AG04449 (cell line): ENCODE measurements around the gene KDM1B.

ENCODE experiments used
- CTCF ChIA-PET: fragments of 350-600 bp; formaldehyde crosslinking; extraction: SDS; loops from one replicate; lab custom pipeline; 2021; ENCODE audit warnings: antibody characterized with exemption; lab: Yijun Ruan, JAX
- POLR2A ChIA-PET: fragments of 400-600, 350-600 bp; formaldehyde crosslinking; extraction: SDS; loops from one replicate; lab custom pipeline; 2020; ENCODE audit warnings: antibody characterized with exemption, inconsistent platforms; lab: Yijun Ruan, JAX
- DNase-seq: peaks from one replicate; pipeline ENCODE4 v3.0.0-alpha.2; 2010; ENCODE audit warnings: low read depth, low spot score
- H3K4me3 ChIP-seq: 2 replicates; pipeline ENCODE4 v1.5.1; 2011; ENCODE audit warnings: low read depth, mild to moderate bottlenecking, control low read depth, low read length
- CTCF ChIP-seq: IDR thresholded peaks from one replicate; pipeline ENCODE4 v1.5.1; 2011; ENCODE audit warnings: mild to moderate bottlenecking, moderate library complexity, low read length, control low read depth, inconsistent platforms; ENCODE audit not compliant: insufficient read depth; ENCODE audit errors: missing control alignments

Gene KDM1B

DNA sequence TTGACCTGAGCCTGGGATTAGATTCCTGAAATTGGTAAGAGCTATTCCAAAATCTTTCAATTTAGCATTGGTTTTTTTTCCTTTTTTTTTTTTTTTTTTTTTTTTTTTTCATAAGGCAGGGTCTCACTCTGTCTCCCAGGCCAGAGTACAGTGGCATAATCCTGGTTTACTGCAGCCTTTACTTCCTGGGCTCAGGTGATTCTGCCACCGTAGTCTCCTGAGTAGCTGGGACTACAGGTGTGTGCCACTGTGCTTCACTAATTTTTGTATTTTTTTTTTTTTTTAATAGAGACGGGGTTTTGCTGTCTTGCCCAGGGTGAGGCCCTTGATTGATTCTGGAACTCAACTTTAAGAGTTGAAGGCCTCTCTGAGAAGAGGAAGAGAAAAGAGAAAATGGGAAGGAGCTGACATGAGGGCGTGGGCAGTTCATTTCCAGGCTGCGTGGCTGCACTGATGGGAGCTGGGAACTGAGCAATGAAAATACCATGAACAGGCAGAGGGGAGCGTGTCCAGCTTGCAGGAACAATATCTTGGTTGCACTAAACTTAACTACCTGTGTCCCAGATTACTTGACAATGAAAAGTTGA lies 24.6 kb downstream of the KDM1B start:
- CTCF ChIA-PET: no interaction called here
- H3K4me3 ChIP-seq: no peak overlapping the region
- POLR2A ChIA-PET: no interaction called here
- TF ChIP-seq CTCF: no peak
- no peak for DNase-seq

DNA sequence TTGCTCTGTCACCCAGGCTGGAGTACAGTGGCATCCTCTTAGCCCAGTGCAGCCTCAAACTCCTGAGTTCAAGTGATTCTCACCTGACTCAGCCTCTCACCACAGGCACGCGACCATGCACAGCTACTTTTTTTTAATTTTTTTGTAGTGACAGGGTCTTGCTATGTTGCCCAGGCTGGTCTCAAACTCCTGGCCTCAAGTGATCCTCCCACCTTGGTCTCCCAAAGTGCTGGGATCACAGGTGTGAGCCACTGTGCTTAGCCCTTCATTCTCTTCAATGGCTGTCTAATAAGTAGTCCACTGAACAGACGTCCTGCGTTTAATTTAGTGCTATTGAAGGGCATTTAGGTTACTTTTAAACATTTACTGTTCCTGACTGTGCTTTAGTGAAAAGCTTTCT lies 27.3 kb downstream of the KDM1B start:
- no peak for DNase-seq
- ChIA-PET CTCF (no interaction called here), POLR2A (no interaction called here)
- H3K4me3 ChIP-seq: no peak overlapping the region
- TF ChIP-seq CTCF: no peak

DNA sequence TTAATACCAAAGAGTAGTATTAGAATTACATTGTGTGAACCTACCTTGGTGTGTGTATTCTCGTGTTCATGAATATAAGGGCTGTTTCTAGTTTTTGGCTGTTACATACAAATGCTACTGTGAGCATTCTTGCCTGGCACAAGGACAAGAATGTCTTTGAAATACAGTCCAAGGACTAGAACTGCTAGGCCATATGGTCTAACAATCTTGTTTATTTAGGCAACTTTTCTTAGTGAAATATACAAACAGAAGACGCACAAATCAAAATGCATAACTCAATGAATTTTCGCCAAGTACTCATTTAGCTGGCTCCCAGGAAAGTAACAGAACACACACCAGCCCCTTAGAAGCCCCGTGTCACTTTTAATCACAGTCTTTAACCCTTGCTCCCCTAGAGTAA lies 28.5 kb downstream of the KDM1B start:
- ChIA-PET CTCF (no interaction called here), POLR2A (no interaction called here)
- DNase-seq: no peak
- TF ChIP-seq CTCF: no peak
- no peak overlapping the region for H3K4me3 ChIP-seq

- no peak overlapping the region for H3K4me3 ChIP-seq
- no peak for DNase-seq
- ChIA-PET CTCF (no interaction called here), POLR2A (no interaction called here)
- TF ChIP-seq CTCF: no peak
Measured at GRCh38 chr6:18185624-18186023, 30.4 kb downstream of the KDM1B start.

DNA sequence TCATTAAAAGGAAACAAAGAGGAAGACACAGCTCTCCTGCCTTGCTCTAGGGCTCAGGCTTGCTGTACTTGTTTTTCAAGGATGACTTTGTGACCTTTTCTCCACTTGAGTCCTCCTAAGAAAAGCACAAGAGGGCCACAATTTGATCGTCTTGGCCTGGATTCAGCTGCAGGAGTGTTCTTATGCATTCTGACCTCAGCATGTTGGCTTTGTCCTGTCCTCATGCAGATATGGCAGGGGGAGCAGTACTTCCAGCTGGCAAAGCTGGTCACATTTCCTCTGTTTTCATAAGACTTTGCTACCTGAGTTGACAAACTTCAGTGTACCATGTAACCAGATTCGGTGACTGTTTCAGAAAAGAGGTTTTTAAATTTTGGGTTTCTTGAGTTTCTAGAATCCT lies 30.8 kb downstream of the KDM1B start:
- ChIA-PET CTCF (no interaction called here), POLR2A (no interaction called here)
- no peak for TF ChIP-seq CTCF
- DNase-seq: no peak
- H3K4me3 ChIP-seq: no peak overlapping the region

DNA sequence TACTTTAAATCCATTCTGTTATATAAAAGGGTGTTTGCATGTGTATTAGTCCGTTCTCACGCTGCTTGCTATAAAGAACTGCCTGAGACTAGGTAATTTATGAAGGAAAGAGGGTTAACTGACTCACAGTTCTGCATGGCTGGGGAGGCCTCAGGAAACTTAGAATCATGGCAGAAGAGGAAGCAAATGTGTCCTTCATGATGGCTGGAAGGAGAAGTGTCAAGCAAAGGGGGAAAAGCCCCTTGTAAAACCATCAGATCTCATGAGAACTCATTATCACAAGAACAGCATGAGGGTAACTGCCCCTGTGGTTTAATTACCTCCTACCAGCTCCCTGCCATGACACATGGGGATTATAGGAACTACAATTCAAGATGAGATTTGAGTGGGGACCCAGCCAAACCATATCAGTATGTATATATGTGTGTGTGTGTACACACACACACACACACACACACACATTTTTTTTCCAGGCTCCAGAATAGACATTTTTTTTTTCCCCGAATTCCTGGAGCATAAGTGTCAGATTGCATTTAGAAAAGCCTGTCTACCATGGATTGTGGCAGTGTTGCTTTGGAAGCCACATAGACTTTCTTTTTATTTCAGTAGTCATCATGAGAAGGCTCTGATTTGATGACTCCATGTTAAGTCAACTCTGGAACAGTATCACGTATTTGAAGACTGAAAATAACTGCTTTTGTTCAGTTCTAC lies 31.5 kb downstream of the KDM1B start:
- ChIA-PET CTCF (no interaction called here), POLR2A (no interaction called here)
- no peak for TF ChIP-seq CTCF
- no peak for DNase-seq
- H3K4me3 ChIP-seq: no peak overlapping the region
